Stimulated activated CD4-positive, alpha-beta T cell treated with anti-CD3 and anti-CD28 coated beads, Interleukin-12 subunit alpha, Interleukin-12 subunit beta, amount 100 ng/mL, for 4 hours (primary cell): Measurements from ENCODE around the gene FAM162B.
"Not testable (repeated sequence)": the region's sequence is repeated elsewhere in the genome, so short reads cannot be mapped to it uniquely, and the experiment has no call there.

Experiments used
- DNase-seq: peaks from one replicate; pipeline ENCODE4 v3.0.0-alpha.2; 2020

Gene FAM162B

GRCh38 chr6:116764961-116765841, at the start of gene FAM162B:
Gene FAM162B (minus strand): TSS chr6:116765719. CDS start chr6:116765576, 143 bp downstream.
- DNase-seq, result no peak

DNA sequence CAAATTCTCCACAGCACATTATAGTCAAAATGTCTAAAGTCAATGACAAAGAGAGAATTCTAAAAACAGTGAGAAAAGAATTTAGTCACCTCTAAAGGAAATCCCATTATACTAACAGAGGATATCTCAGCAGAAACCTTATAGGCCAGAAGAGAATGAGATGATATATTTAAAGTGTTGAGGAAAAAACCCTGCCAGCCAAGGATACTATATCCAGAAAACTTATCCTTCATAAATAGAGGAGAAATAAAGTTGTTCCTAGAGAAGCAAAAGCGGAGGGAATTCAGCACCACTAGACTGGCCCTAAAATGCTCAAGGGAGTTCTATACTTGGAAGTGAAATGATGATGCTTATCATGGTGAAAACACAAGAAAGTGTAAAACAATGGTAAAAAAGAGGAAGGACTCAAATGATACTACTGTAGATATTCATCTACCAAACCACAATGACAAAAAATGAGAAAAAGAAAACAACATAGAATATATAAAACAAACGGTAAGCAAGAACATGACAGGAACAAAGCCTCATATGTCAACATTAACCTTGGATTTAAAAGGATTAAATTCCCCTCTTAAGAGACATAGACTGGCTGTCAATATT, 46.6 kb upstream of the FAM162B start:
- no peak for DNase-seq

GRCh38 chr6:116801971-116802370, 36.5 kb upstream of the FAM162B start:
- DNase-seq, result no peak

DNA sequence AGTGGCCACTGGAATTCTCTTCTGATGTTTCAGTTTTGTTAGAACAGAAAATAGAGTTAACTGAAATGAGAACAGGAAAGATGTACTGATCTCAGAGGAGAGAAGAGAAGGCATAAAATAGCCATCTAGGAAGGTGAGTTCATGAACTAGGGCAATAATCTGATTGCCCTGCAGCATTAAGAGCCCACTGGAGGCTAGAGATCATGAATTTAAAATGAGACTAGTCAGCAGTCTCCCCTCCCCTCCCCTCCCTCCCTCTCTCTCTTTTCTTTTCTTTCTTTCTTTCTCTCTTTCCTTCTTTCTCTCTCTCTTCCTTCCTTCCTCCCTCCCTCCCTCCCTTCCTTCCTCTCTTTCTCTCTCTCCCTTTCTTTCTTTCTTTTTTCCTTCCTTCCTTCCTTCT, 34.4 kb upstream of the FAM162B start:
- no peak for DNase-seq

DNA sequence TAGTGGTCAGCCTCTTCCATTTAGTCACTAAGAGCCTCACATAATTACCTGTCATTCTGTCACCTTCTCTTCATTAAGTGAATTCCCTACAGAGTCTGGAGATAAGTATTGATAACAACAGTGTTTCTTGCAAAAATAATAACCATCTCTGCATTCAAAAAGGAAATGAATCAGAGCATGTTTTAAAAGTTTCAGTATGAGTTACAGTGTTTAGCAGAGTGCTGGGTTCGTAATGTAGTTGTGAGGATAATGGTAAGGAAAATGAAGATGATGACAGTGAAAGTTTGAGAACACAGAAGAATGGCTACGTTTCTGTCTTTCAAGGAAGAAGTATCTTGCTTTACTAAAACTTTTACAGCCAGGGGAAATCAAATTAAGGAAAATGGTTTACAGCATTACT, 32.1 kb upstream of the FAM162B start:
- no peak for DNase-seq

- DNase-seq, result no peak
These were observed 27.7 kb upstream of the FAM162B start for GRCh38 chr6:116793224-116793623.

GRCh38 chr6:116783852-116784251, 18.3 kb upstream of the FAM162B start:
- no peak for DNase-seq

- DNase-seq, result no peak
These were observed 14.2 kb upstream of the FAM162B start for GRCh38 chr6:116779573-116780164.

DNA sequence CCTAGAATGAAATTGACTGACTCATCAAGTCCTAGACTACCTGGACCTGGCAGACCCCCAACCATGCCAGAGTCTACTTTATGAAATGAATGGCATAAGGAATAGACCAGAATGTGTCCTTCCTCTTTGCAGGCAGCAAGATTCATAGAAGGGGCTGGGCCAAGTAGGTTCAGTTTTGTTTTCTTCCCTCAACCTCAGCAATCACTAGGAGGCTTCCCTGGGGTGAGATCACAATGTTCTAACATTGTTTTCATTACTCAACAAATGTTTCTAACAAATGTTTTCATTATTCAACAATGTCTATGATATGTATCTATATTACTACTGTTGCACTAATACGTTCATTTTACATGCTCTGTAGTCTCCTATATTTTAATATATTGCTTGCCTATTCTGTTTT, 8.4 kb upstream of the FAM162B start:
- DNase-seq, result no peak

DNA sequence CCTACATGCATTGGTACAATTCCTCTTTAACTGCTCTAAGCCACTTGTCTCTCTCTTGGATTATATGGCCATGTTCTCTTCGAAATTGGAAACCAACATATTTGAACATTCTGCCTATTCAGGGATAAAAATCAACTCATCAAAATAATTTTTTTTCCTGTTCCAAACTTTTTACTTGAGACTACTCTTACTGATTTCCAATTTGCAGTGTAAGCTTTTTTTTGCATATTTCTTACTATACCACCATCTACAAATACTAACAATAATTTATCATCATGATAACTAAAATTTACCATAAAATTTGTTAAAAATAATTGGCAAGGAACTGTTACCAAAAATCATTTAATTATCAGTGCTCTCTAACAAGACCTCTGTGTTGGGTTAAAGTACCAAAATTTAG, 6.9 kb upstream of the FAM162B start:
- DNase-seq, result no peak

DNA sequence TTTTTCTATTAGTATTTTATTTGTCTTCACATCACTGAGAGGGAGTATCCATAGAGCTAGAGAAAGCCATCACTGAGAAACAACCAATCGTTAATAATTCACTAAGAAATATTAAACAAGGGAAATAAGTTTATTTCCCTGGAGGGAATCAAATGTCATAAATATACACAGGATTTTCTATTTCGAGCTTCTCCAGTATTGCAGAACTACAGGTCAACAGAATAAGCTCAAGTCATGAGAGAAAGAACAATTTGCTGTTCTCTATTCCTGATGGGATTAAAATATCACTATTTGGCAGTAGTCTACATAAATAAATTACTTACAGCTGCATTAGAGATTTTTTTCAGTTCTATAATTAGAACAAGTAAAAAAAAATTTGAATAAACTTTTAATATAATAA, 2.2 kb upstream of the FAM162B start:
- DNase-seq, result no peak

GRCh38 chr6:116766506-116767176, 1.1 kb upstream of the FAM162B start:
- no peak for DNase-seq

GRCh38 chr6:116764629-116764960, 924 bp downstream of the FAM162B start:
- DNase-seq, result no peak

DNA sequence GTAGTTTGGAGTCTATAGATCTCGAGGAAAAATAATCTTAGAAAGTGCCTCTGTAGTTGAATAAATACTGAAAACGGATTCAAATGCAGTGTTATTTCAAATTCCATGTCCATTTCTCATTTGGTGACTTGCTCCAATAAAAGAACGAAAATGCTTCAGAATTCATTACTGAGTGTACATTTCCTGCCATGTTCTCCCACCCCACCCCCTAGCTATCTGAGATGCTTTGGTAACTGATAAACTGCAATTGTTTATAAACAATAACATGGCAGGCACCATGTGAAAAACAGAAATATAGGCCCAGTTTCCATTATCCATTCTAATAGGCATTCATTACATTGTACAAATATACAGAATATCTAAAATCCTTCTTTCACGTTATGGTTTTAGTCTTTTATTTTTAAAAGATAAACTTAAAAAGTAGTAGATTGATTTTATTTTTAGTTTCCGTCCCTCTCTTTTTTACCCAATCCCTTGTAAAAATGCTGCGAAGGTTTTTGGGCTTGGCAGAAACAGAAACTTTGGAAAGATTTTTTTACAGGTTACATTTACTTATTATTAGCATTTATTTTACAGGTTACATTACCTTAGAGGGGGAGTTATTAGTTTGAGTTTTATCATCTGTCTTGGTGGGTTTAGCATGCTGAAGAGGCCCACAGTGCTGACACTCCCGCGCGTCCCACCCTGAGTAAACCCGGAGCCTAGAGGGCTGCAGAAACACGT, 1.5 kb downstream of the FAM162B start:
- DNase-seq, result no peak

DNA sequence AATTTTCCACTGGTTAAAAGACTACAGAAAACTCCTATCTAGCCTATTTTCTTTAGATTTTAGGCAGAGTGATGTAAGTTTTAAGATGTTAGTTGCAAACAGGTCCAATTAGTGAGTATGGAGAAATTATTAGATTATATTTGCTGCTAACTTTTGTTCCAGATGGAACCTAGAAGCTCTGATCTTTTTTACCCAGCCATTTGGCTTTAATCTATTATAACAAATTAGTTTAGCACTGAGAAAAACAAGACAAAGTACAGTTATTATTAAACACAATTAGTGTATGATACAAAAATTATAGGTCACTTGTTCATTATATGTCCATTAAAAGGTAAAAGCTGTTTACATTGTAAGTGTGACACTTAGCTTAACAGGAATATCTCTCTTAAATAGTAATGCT, 2.5 kb downstream of the FAM162B start:
- no peak for DNase-seq

DNA sequence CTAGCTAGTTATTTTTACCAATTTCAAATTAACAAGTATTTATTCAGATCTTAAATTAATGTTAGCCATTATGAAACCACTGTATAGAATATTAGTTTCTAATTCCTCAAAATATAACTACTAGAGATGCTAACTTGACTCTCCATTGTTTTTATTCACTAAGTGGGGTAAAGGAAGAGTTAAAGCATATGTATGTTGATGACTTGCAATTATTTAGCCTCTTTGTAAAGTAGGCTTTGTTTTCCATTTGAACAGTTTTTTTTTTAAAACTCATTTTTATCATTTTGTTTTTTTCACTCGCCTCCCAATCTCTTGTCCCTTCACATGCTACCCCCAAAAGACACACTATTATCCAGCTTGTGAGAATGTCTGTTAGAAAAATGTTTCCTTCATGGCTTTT, 3.3 kb downstream of the FAM162B start:
- no peak for DNase-seq

- no peak for DNase-seq
These were observed 3.7 kb downstream of the FAM162B start for GRCh38 chr6:116761779-116762178.

DNA sequence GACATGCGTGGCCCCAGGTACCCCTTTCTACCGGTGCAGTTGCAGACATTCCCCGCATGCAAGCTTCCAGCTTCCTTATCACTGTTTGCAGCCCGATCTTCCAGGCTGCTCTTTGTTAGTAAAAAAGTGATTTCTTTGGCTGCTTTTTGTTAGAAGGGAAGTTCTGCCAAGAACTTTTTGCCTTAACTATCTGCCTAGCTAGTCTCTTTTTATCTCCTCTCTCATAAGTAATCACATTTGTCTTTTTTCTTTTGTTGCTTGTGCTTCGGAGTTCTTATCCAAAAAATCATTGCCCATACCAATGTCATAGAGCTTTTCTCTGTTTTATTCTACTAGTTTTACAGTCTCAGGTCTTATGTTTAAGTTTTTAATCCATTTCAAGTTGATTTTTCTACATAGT, 20.3 kb downstream of the FAM162B start:
- DNase-seq, result no peak

GRCh38 chr6:116741571-116741970, 23.9 kb downstream of the FAM162B start:
- no peak for DNase-seq

DNA sequence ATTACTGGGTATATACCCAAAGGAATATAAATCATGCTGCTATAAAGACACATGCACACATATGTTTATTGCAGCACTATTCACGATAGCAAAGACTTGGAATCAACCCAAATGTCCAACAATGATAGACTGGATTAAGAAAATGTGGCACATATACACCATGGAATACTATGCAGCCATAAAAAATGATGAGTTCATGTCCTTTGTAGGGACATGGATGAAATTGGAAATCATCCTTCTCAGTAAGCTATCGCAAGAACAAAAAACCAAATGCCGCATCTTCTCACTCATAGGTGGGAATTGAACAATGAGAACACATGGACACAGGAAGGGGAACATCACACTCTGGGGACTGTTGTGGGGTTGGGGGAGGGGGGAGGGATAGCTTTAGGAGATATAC, 25.0 kb downstream of the FAM162B start:
- not testable (repeated sequence) for DNase-seq

DNA sequence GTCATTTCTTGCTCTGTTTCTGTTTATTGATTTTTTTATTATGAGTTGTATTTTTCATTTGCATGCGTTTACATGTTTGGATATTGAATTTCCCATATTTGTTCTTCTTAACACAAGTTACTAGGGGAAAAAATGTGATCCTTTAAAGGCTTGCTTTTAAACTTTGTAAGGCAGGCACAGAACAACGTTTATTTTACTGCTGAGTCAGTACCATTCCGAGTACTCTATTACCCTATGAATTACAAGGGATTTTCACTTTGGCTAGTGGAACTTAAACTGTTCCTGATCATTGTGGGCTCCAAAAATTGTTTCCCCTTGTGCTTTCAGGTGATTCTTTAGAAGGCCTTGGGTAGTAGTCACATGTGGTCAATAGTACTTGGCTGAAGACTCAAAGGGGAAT, 28.5 kb downstream of the FAM162B start:
- no peak for DNase-seq

DNA sequence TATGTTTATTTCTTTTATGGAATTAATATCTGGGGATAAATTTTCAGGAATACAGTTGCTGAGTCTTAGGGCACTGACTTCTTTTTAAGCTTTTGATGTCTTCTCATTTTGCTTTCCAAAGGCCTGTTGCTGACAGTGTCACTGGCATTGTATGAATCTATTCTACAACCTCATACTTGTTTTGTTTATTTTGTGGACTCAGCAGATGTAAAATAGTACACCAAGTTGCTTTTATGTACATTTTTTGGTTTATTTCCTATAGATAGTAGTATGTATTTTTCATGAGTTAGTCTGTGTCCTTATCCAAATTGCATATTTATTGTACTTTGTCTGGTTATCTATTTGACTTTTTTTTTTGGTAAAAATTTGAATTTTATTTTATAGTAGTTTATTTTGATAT, 35.0 kb downstream of the FAM162B start:
- no peak for DNase-seq

DNA sequence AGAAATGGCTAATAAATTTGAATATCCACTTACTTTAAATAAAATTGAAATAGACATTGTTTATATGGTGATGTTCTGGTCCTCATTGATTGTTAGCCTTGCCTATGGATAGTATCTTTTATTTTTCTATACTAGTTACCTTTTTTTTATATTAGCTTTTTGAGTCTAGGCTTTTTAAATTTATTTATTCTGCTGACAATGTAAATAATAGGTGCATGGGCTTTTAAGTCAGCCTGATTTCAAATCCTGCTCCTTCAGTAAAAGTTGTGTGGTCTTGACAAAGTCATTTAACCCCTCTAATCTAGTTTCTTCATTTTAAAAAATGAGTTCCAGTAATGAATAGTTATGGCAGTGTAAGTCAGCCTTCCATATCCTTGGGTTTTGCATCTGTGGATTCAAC, 38.6 kb downstream of the FAM162B start:
- DNase-seq, result no peak
